ENCODE data around the gene PABPN1L.

GRCh38 chr16:88868974-88869672, 2.7 kb upstream of the PABPN1L start:
- TF ChIP-seq, protein P1, sequence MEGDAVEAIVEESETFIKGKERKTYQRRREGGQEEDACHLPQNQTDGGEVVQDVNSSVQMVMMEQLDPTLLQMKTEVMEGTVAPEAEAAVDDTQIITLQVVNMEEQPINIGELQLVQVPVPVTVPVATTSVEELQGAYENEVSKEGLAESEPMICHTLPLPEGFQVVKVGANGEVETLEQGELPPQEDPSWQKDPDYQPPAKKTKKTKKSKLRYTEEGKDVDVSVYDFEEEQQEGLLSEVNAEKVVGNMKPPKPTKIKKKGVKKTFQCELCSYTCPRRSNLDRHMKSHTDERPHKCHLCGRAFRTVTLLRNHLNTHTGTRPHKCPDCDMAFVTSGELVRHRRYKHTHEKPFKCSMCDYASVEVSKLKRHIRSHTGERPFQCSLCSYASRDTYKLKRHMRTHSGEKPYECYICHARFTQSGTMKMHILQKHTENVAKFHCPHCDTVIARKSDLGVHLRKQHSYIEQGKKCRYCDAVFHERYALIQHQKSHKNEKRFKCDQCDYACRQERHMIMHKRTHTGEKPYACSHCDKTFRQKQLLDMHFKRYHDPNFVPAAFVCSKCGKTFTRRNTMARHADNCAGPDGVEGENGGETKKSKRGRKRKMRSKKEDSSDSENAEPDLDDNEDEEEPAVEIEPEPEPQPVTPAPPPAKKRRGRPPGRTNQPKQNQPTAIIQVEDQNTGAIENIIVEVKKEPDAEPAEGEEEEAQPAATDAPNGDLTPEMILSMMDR (IDR thresholded peaks at IDR 0.05) = no peak
- no peak for TF ChIP-seq POLR2AphosphoS5 (IDR thresholded peaks at IDR 0.05)

All from stomach (tissue), 4 donors.